CD14-positive monocyte (primary cell): ENCODE data around the gene KLHL34. TPM values are rescaled to one million over a fixed set of nuclear protein-coding genes. Genes with fewer than 3 reads are reported as not detected.

Experiments used
- DNase-seq, 3 donors: peaks; one replicate each; pipeline ENCODE4 v3.0.0-alpha.2; 2011 to 2022
- H2AFZ ChIP-seq: 2 replicates; pipeline ENCODE4 v1.6.0; 2012; ENCODE audit warnings: mild to moderate bottlenecking, low read depth, low read length, inconsistent platforms; ENCODE audit not compliant: insufficient read depth, poor library complexity, severe bottlenecking
- H3K27ac ChIP-seq, 2 donors: 1 replicate in 1 of 2; 2 replicates in 1 of 2; pipeline ENCODE4 v1.5.1; 2012 to 2013; ENCODE audit warnings: low read length in 2 of 2, control low read depth in 1 of 2, inconsistent platforms in 1 of 2, low read depth in 1 of 2, mild to moderate bottlenecking in 1 of 2
- H3K27me3 ChIP-seq, 2 donors: one replicate each; pipeline versions ENCODE4 v1.6.0 to v1.6.1; 2011 to 2013; ENCODE audit warnings: low read length in 2 of 2; ENCODE audit not compliant: control insufficient read depth in 2 of 2, insufficient read depth in 2 of 2
- H3K36me3 ChIP-seq, 2 donors: replicated peaks in 1 of 2; 1 replicate in 1 of 2; 2 replicates in 1 of 2; pipeline versions ENCODE4 v1.5.1 to v1.6.1; 2012 to 2013; ENCODE audit warnings: low read length in 2 of 2, control low read depth in 1 of 2, inconsistent platforms in 1 of 2, mild to moderate bottlenecking in 1 of 2; ENCODE audit not compliant: insufficient read depth in 2 of 2, control insufficient read depth in 1 of 2
- H3K4me1 ChIP-seq, 2 donors: 1 replicate in 1 of 2; 2 replicates in 1 of 2; pipeline versions ENCODE4 v1.5.1 to v1.6.1; 2012 to 2013; ENCODE audit warnings: low read length in 2 of 2, control low read depth in 1 of 2, inconsistent platforms in 1 of 2, mild to moderate bottlenecking in 1 of 2, moderate library complexity in 1 of 2; ENCODE audit not compliant: insufficient read depth in 2 of 2, control insufficient read depth in 1 of 2
- H3K4me2 ChIP-seq: replicated peaks from 2 replicates; pipeline ENCODE3; 2012; ENCODE audit warnings: low read length, moderate library complexity, mild to moderate bottlenecking; ENCODE audit not compliant: poor library complexity, severe bottlenecking; ENCODE audit errors: extremely low read depth
- H3K4me3 ChIP-seq, 3 experiments: fragments of 200-600 bp in 1 of 3; sonication (generic) in 1 of 3; replicated peaks in 1 of 3; 1 replicate in 2 of 3; 2 replicates in 1 of 3; pipeline ENCODE4 v1.5.1; 2011 to 2013; ENCODE audit warnings: low read length in 3 of 3, mild to moderate bottlenecking in 3 of 3, control low read depth in 2 of 3, low read depth in 2 of 3, inconsistent platforms in 1 of 3, moderate library complexity in 1 of 3
- H3K79me2 ChIP-seq: 2 replicates; pipeline ENCODE4 v1.6.0; 2012; ENCODE audit warnings: mild to moderate bottlenecking, control low read depth, inconsistent platforms, low read length, moderate library complexity; ENCODE audit not compliant: insufficient read depth
- H3K9ac ChIP-seq: 2 replicates; pipeline ENCODE4 v1.6.0; 2017; ENCODE audit warnings: low read length, mild to moderate bottlenecking; ENCODE audit not compliant: insufficient read depth, poor library complexity, severe bottlenecking
- H3K9me3 ChIP-seq, 2 donors: replicated peaks in 1 of 2; 1 replicate in 1 of 2; 2 replicates in 1 of 2; pipeline versions ENCODE4 v1.5.1 to v1.6.1; 2012 to 2013; ENCODE audit warnings: low read length in 2 of 2, control low read depth in 1 of 2; ENCODE audit not compliant: control insufficient read depth in 1 of 2, insufficient read depth in 1 of 2
- H4K20me1 ChIP-seq: 2 replicates; pipeline ENCODE4 v1.6.0; 2012; ENCODE audit warnings: mild to moderate bottlenecking, low read length, control low read depth, moderate library complexity; ENCODE audit not compliant: insufficient read depth
- H3K27ac Mint-ChIP-seq, 7 donors: one replicate each; pipeline ENCODE4 v1.8.0; 2020; ENCODE audit warnings: mild to moderate bottlenecking in 7 of 7, mixed read lengths in 7 of 7, moderate library complexity in 6 of 7, inconsistent platforms in 2 of 7
- H3K27me3 Mint-ChIP-seq, 3 donors: one replicate each; pipeline ENCODE4 v1.8.0; 2021 to 2022; ENCODE audit warnings: low read depth in 3 of 3, mild to moderate bottlenecking in 3 of 3, mixed read lengths in 3 of 3, moderate library complexity in 3 of 3, inconsistent platforms in 1 of 3
- H3K36me3 Mint-ChIP-seq, 2 donors: one replicate each; pipeline ENCODE4 v1.8.0; 2020; ENCODE audit warnings: mixed read lengths in 2 of 2, inconsistent platforms in 1 of 2, mild to moderate bottlenecking in 1 of 2
- H3K4me1 Mint-ChIP-seq: one replicate; pipeline ENCODE4 v1.8.0; 2020; ENCODE audit warnings: mild to moderate bottlenecking, mixed read lengths
- H3K4me3 Mint-ChIP-seq, 2 donors: one replicate each; pipeline ENCODE4 v1.8.0; 2020; ENCODE audit warnings: mild to moderate bottlenecking in 2 of 2, mixed read lengths in 2 of 2, moderate library complexity in 1 of 2
- H3K9me3 Mint-ChIP-seq, 7 donors: one replicate each; pipeline ENCODE4 v1.8.0; 2020 to 2022; ENCODE audit warnings: mixed read lengths in 7 of 7, mild to moderate bottlenecking in 6 of 7, moderate library complexity in 6 of 7, inconsistent platforms in 2 of 7
- CTCF ChIP-seq: fragments of 200-600 bp; IDR thresholded peaks from one replicate; pipeline ENCODE4 v1.8.0; 2022; ENCODE audit warnings: antibody characterized with exemption, mild to moderate bottlenecking
- WGBS: methylation state at CpG from one replicate; pipeline ENCODE4 v1.1.5; 2013; ENCODE audit warnings: missing lambda C conversion rate; ENCODE audit not compliant: insufficient coverage; 5-methylcytosine and 5-hydroxymethylcytosine counted together
- intact Hi-C, 2 donors: fragments of 100-400 bp; cut with micrococcal nuclease; formaldehyde crosslinking; loops; one replicate each; pipeline versions ENCODE4 v1.15.0 to v1.15.1; 2023
- polyA plus RNA-seq, 3 donors: library from polyadenylated mRNA; depleted of rRNA in 1 of 3; unstranded in 2 of 3; stranded (reverse) in 1 of 3; fragments of 300-500 nt in 2 of 3; fragments of >200 nt in 1 of 3; fragmentation: Illumina TruSeq in 2 of 3; gene quantifications; 1 replicate in 2 of 3; 2 replicates in 1 of 3; pipeline ENCODE4 v1.2.3, GENCODE V29; 2012 to 2021

The KLHL34 gene
- polyA plus RNA-seq, 3 donors: not detected

- H3K4me1 ChIP-seq: no peaks in the 10 kb centered on the region
- H2AFZ ChIP-seq: no peak overlapping the region
- peaks cover 5 to 45% of the 10 kb centered on the region in 2 donors for H3K27me3 ChIP-seq
- DNase-seq: no peak
- no peak overlapping the region for H3K9ac ChIP-seq
- no peaks in the 10 kb centered on the region for H3K36me3 ChIP-seq
- H3K36me3 Mint-ChIP-seq: no peaks in the 10 kb centered on the region
- no peak for TF ChIP-seq CTCF
- H3K27me3 Mint-ChIP-seq: peaks cover 23 to 55% (median 42%) of the 10 kb centered on the region in 3 donors
- H3K4me2 ChIP-seq: no peak overlapping the region
- peak overlapping the region in 1 of 7 donors; percentile 11 for H3K27ac Mint-ChIP-seq
- peaks cover 4 to 27% of the 10 kb centered on the region in 2 donors for H3K9me3 ChIP-seq
- no peaks in the 10 kb centered on the region for H3K79me2 ChIP-seq
- peaks cover 2 to 24% (median 9%) of the 10 kb centered on the region in 7 donors for H3K9me3 Mint-ChIP-seq
- H3K4me1 Mint-ChIP-seq: peaks cover 2% of the 10 kb centered on the region
- intact Hi-C loops: no loop called here
- no peak overlapping the region for H3K27ac ChIP-seq
- no peaks in the 10 kb centered on the region for H4K20me1 ChIP-seq
- WGBS: 12% methylated on average over 13 of the region's 23 CpGs
- H3K4me3 ChIP-seq: no peak overlapping the region
- peak overlapping the region in 1 of 2 donors; percentile 68 for H3K4me3 Mint-ChIP-seq
These were observed 616 bp upstream of the KLHL34 start for GRCh38 chrX:21658746-21659145.

GRCh38 chrX:21657318-21658151 is 595 bp downstream of the KLHL34 start:
- H3K4me2 ChIP-seq: no peak overlapping the region
- no peaks in the 10 kb centered on the region for H4K20me1 ChIP-seq
- H3K79me2 ChIP-seq: no peaks in the 10 kb centered on the region
- peak overlapping the region in 1 of 2 donors; percentile 75 for H3K4me3 Mint-ChIP-seq
- peaks cover 2 to 24% (median 9%) of the 10 kb centered on the region in 7 donors for H3K9me3 Mint-ChIP-seq
- H3K4me1 Mint-ChIP-seq: peaks cover 2% of the 10 kb centered on the region
- H3K9ac ChIP-seq: no peak overlapping the region
- H3K4me3 ChIP-seq: no peak overlapping the region
- intact Hi-C loops: no loop called here
- H3K27ac Mint-ChIP-seq: no peak overlapping the region
- no peaks in the 10 kb centered on the region for H3K36me3 Mint-ChIP-seq
- no peak overlapping the region for H3K27ac ChIP-seq
- DNase-seq: no peak
- H3K36me3 ChIP-seq: no peaks in the 10 kb centered on the region
- peaks cover 4 to 27% of the 10 kb centered on the region in 2 donors for H3K9me3 ChIP-seq
- no peaks in the 10 kb centered on the region for H3K4me1 ChIP-seq
- WGBS: 44% methylated on average over 31 of the region's 57 CpGs
- no peak for TF ChIP-seq CTCF
- peaks cover 5 to 45% of the 10 kb centered on the region in 2 donors for H3K27me3 ChIP-seq
- H2AFZ ChIP-seq: no peak overlapping the region
- peaks cover 19 to 54% (median 42%) of the 10 kb centered on the region in 3 donors for H3K27me3 Mint-ChIP-seq
